SIG-M5 (cell line): ENCODE measurements around the gene SLCO1B1.

Experiments used
- DNase-seq: peaks from one replicate; lab custom pipeline; 2025; lab: John Stamatoyannopoulos, UW

The SLCO1B1 gene

DNA sequence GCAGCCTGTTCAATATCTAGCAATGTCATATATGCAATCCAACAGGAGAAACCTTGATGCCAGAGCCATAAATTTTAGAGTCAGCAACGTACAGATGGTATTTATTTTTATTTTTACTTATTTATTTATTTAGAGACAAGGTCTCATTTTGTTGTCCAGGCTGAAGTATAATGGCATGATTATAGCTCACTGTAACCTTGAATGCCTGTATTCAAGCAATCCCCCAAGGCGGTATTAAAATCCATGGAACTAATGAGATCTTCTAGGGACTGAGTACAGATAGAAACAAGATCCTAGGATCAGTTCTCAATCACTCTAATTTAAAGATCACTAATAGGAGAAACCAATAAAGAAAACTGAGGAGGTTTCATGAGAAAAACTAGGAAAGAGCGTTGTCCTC lies 89.3 kb downstream of the SLCO1B1 start:
- DNase-seq: no peak

DNA sequence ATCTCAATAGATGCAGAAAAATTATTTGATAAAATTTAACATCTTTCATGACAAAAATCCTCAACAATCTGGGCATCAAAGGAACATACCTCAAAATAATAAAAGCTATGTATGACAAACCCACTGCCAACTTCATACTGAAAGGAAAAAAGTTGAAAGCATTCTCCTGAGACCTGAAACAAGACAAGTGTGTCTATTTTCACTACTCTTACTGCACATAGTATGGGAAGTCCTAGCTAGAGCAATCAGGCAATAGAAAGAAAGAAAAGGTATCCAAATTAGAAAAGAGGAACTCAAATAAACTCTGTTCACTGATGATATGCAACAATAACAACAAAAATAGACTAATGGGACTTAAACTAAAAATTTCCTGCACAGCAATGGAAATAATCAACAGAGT lies 90.1 kb downstream of the SLCO1B1 start:
- DNase-seq: no peak

DNA sequence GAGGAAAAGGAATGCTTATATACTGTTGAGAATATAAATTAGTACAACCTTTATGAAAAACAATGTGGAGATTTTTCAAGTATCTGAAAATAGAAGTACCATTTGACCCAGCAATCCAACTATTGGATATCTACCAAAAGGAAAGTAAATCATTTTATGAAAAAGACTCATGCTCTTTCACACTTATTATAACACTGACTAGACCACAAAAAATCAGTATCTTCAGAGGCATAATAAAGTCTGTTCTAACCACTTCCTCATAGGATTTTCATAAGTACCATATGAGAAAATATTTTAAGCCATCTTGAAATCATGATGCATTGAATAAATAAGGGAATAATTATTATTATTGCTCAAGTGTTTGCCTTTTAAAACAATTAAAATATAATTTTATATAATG lies 90.8 kb downstream of the SLCO1B1 start:
- DNase-seq: no peak

DNA sequence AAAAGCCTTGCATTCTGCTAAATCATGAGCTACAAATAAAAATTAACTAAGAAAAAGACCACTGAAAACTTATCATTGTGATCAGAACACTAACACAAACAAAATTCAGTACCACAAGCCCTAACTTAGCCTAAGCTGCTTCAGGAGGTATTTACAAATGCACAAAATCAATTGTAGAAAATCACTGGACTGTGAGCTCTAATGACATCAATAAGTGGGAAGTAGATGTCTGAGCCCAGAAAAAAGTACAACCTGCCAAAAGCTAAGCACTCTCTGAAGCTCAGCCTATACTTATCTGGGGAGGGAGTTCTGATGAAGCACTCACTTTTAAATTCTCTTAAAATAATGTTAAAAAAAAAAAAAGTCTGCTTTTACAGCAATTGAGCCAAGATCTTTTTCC lies 92.9 kb downstream of the SLCO1B1 start:
- no peak for DNase-seq

DNA sequence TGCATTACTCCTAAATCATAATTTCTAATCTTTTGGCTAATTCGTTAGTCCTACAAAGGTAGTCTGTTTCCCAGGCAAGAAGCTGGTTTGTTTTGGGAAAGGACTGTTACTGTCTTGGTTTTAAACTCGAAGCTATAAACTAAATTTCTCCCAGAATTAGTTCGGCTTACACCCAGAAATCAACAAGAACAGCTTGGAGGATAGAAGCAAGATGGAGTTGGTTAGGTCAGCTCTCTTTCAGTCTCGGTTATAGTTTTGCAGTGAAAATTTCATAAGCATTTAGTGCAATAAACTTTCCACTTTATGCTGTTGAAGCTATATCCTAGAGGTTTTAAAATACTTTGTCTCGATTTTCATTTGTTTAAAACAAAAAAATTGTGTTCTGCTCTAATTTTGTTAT lies 103.4 kb downstream of the SLCO1B1 start:
- no peak for DNase-seq

DNA sequence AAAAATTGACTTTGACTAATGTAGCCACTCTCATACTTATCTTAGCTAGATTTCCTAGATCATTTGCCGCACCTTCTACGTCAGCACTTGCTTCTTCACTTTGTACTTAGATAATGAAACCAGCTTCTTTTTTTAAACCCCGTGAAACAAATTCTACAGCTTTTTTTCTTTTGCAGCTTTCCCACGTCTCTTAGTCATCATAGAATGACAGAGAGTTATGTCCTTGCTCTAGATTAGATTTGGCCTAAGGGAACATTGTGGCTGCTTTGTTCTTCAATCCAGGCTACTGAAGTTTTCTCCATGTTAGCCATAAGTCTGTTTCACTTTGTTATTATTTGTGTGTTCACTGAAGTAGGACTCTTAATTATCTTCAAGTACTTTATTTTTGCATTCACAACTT lies 108.9 kb downstream of the SLCO1B1 start:
- no peak for DNase-seq

DNA sequence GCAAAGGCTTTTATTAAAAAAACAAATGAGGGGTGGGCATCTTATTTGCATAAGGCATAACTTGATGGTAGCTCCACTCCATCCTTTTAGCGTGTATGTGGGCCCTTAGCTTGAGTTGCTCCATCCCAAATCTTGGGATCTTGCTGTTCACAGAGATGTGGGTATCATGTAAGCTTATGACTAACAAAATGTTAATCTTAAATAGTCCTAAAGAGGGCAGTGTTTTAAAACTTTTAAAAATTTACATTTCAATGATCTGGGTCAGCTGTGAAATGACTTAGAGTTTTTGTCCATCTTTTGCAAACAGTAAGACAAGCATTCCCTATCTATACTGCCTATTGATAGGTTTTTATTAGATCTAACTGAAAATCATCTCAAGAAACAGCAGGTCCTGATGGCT lies 117.7 kb downstream of the SLCO1B1 start:
- DNase-seq: no peak

DNA sequence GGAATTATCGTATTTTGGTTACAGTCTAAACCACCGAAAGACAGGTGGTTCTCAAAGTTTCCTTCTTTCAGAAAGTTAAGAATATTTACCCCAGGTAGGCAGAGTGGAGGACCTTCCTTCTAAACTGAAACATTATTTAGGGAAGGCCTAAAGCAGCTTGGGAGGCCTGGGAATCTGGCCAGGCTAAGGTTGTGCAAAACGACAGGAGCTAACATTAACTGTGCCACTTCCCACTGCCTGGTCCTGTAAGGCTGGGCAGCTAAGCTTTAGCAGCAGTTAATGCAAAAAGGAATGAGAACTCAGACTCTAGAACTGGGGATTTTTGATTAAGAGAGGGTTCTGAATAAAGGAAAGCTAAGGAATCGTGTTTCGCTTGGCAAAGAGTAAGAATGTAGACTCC lies 121.1 kb downstream of the SLCO1B1 start:
- DNase-seq: no peak

DNA sequence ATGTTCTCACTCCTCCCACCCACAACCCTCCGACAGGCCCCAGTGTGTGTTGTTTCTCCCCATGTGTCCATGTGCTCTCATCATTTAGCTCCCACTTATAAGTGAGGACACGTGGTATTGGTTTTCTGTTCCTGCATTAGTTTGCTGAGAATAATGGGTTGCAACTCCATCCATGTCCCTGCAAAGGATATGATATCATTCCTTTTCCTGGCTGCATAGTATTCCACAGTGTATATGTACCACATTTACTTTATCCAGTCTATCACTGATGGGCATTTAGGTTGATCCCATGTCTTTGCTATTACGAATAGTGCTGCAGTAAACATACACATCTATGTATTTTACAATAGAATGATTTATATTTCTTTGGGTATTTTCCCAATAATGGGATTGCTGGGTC lies 126.2 kb downstream of the SLCO1B1 start:
- no peak for DNase-seq

DNA sequence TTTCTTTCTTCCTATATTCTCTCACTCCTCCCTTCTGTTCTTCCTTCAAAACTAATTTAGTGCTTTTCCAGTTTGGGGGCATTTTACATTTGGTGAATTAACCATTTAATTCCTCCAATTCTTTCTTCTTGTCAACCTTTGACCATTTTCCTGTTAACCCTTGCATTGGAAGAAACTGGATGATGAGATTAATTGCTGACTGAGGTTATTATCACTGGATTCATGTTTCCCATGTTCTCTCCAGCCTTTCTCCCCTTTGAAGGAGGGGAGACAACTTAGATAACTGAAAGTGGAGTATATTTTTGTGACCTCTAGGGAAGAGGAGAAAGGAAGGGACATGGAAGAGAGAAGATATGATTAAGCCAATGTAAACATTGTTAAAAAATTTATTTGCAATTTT lies 133.2 kb downstream of the SLCO1B1 start:
- DNase-seq: no peak

DNA sequence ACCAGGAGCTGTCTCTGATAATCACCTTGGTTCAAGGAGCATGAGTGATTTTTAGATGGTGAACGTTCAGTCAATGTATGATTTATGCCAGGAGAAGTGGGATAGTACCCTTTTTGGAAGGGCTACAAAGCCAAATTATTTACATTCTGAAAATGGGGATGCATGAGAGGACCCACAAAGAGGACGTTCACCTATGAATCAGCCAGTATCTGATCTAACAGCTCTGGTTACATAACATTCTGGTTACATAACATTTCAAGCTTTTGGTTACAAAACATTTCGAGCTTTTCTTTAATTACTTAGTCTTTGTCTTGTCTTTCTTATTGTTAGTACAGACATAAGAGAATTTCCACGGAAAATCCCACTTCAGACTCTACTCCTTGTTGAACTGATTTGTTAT lies 134.9 kb downstream of the SLCO1B1 start:
- DNase-seq: peak; percentile 8

DNA sequence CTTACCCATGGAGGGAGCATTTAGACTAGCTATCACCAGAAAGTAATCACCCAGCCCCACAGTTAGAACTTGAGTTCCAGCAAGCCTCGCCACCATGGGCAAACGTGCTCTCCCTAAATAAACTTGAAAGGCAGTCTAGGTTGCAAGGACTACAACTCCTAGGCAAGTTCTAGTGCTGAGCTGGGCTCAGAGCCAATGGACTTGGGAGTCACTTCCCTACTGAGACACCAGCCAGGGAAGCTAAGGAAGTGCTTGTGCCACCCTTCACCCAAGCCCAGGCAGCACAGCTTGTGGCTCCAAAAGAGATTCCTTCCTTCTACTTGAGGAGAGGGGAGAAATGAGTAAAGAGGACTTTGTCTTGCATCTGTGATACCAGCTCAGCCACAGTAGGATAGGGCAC lies 145.8 kb downstream of the SLCO1B1 start:
- DNase-seq: no peak
